Neural progenitor cell (in vitro differentiated cells): ENCODE measurements around the gene THOC5.

Source experiments
- CTCF ChIP-seq: fragments of 200-600 bp; sonication (generic); IDR thresholded peaks from 2 replicates; pipeline ENCODE4 v1.5.1; 2017; ENCODE audit warnings: antibody characterized with exemption, mild to moderate bottlenecking
- EZH2 ChIP-seq: fragments of 200-600 bp; sonication (generic); IDR thresholded peaks from 2 replicates; pipeline ENCODE4 v1.6.1; 2017; ENCODE audit warnings: antibody characterized with exemption, mild to moderate bottlenecking, moderate library complexity

GRCh38 chr22:29567338-29567737 is 13.8 kb upstream of the THOC5 start:
- TF ChIP-seq CTCF (no peak), EZH2 (no peak)
